ENCODE results near the gene SEC14L1.

Gene SEC14L1

DNA sequence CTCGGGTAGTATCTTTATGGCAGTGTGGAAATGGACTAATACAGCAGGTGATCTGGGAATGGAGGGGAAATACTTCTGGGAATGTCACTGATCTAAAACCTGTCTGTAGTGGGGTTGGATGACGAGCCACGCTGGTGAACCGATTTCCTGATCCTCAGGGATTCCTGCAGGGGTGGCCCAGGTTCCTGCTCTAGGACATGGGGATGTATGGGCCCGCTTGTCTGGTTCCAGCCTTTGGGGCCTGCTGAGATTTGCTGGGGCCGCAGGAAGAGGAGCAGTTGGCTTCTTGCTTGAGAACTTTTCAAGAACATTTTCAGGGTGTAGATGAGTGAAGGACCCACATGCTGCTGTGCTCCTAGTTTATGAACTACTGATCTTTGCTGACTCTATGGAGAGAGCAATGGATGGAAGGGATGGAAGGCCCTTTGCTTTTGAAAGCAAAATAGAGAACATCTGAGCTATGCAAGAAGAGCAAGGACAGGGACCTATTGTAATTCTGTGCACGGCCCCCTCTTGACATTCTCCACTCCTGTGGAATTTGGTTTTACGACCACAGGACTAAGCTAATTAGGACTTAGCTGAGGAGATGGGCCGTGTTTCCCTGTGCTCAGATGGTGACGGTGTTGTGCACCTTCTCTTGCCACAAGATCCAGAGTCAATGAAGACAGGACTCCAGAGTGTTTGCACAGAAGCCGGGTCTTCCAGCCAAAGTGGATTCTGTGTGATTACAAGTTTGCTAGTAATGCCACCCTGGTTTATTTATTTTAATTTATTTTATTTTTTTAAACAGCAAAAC is 90.5 kb downstream of the SEC14L1 start:
- Histone ChIP-seq H4K12ac (ENCODE audit: low read depth, low read length) (no peak overlapping the region), H4K91ac (ENCODE audit: low read depth, low read length) (no peak overlapping the region), H4K8ac (ENCODE audit: low read depth, low read length) (no peak overlapping the region), H3K4me3 (ENCODE audit: low read depth, low read length) (no peak overlapping the region), H3K14ac (ENCODE audit: low read length) (no peak overlapping the region), H3K4me1 (ENCODE audit: control insufficient read depth in 1 of 2, insufficient read depth in 2 of 2, low read length in 2 of 2) (no peaks in the 10 kb centered on the region), H3K9me3 (ENCODE audit: insufficient read depth, low read depth, low read length) (no peaks in the 10 kb centered on the region), H3K4me2 (ENCODE audit: low read length) (no peak overlapping the region), H3K79me2 (ENCODE audit: control insufficient read depth, insufficient read depth, low read length, poor library complexity) (no peaks in the 10 kb centered on the region), H3K23ac (ENCODE audit: low read length) (no peak overlapping the region), H2BK12ac (ENCODE audit: low read length) (no peak overlapping the region), H2BK120ac (ENCODE audit: insufficient read depth, low read length, poor library complexity) (no peak overlapping the region), H3K36me3 (ENCODE audit: control insufficient read depth in 1 of 2, insufficient read depth in 2 of 2, low read length in 2 of 2) (no peaks in the 10 kb centered on the region), H3K27me3 (ENCODE audit: insufficient read depth, low read length) (peaks cover 2% of the 10 kb centered on the region), H2AFZ (ENCODE audit: insufficient read depth, low read length, poor library complexity) (no peak overlapping the region), H2AK5ac (ENCODE audit: low read length) (no peak overlapping the region), H3K18ac (ENCODE audit: low read length) (no peak overlapping the region), H3K79me1 (ENCODE audit: low read length) (no peaks in the 10 kb centered on the region), H3K9ac (ENCODE audit: low read length) (no peak overlapping the region), H3K4ac (ENCODE audit: low read depth, low read length) (no peak overlapping the region), H3K27ac (ENCODE audit: low read depth, low read length) (no peak overlapping the region), H2BK5ac (ENCODE audit: low read depth, low read length, poor library complexity) (no peak overlapping the region)
- DNase-seq = no peak
- no CpG with 5 or more reads among the region's 11 CpGs for WGBS (ENCODE audit: extremely low coverage, insufficient coverage, insufficient read length)

DNA sequence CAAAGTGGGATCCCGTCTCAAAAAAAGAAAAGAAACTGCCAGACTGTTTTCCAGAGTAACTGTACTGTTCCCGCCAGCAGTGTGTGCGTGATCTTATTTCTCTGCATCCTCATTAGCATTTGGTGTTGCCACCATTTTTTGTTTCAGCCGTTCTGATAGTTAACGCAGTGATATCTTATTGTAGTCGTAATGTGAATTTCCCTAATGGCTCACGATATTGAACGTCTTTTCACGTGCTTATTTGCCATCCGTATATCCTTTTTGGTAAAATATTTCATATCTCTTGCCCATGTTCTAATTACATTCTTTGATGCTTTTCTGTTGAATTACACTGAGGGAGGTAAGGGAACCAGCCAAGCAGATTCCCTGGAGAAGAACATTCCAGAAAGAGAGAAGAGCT is 92.4 kb downstream of the SEC14L1 start:
- no CpG with 5 or more reads among the region's 10 CpGs for WGBS (ENCODE audit: extremely low coverage, insufficient coverage, insufficient read length)
- Histone ChIP-seq H3K36me3 (ENCODE audit: control insufficient read depth in 1 of 2, insufficient read depth in 2 of 2, low read length in 2 of 2) (no peaks in the 10 kb centered on the region), H3K4ac (ENCODE audit: low read depth, low read length) (no peak overlapping the region), H2BK12ac (ENCODE audit: low read length) (no peak overlapping the region), H3K79me1 (ENCODE audit: low read length) (no peaks in the 10 kb centered on the region), H3K4me2 (ENCODE audit: low read length) (no peak overlapping the region), H3K14ac (ENCODE audit: low read length) (no peak overlapping the region), H2AFZ (ENCODE audit: insufficient read depth, low read length, poor library complexity) (no peak overlapping the region), H3K18ac (ENCODE audit: low read length) (no peak overlapping the region), H4K12ac (ENCODE audit: low read depth, low read length) (no peak overlapping the region), H3K9ac (ENCODE audit: low read length) (no peak overlapping the region), H3K27ac (ENCODE audit: low read depth, low read length) (no peak overlapping the region), H2BK120ac (ENCODE audit: insufficient read depth, low read length, poor library complexity) (no peak overlapping the region), H3K27me3 (ENCODE audit: insufficient read depth, low read length) (peaks cover 2% of the 10 kb centered on the region), H4K91ac (ENCODE audit: low read depth, low read length) (no peak overlapping the region), H3K4me1 (ENCODE audit: control insufficient read depth in 1 of 2, insufficient read depth in 2 of 2, low read length in 2 of 2) (no peaks in the 10 kb centered on the region), H3K79me2 (ENCODE audit: control insufficient read depth, insufficient read depth, low read length, poor library complexity) (no peaks in the 10 kb centered on the region), H2BK5ac (ENCODE audit: low read depth, low read length, poor library complexity) (no peak overlapping the region), H3K23ac (ENCODE audit: low read length) (no peak overlapping the region), H3K9me3 (ENCODE audit: insufficient read depth, low read depth, low read length) (no peaks in the 10 kb centered on the region), H2AK5ac (ENCODE audit: low read length) (no peak overlapping the region), H4K8ac (ENCODE audit: low read depth, low read length) (no peak overlapping the region), H3K4me3 (ENCODE audit: low read depth, low read length) (no peak overlapping the region)
- DNase-seq = no peak

DNA sequence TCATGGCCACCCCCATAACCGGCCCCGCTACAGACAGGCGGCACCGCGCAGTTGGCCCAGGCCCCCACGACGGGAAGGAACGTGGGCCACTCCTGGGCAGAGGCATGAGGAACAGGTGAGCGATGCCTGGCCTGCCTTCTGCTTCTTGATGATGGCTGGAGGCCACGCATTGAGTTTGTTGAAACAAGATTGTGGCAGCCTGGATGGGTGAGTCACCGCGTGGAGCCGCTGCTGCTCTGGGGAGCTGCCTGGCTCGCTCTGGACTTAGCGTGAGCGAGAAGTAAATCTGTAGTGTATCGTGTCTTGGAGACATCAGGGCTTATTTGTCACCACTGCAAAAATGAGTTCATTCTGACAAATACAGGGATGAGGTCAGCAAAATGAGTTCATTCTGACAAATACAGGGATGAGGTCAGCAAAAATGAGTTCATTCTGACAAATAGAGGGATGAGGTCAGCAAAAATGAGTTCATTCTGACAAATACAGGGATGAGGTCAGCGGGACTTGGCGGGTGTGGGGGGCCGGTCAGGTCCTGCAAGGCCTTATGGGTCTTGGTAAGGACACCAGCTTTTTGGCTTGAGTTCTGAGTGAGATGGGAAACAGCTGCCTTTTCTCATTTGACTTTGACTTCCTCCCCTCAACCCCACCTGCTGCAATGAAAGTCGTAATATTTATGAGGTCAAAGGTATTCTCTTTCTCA is 93.0 kb downstream of the SEC14L1 start:
- Histone ChIP-seq H3K14ac (ENCODE audit: low read length) (no peak overlapping the region), H2BK12ac (ENCODE audit: low read length) (no peak overlapping the region), H3K9me3 (ENCODE audit: insufficient read depth, low read depth, low read length) (no peaks in the 10 kb centered on the region), H2AK5ac (ENCODE audit: low read length) (no peak overlapping the region), H3K23ac (ENCODE audit: low read length) (no peak overlapping the region), H3K27me3 (ENCODE audit: insufficient read depth, low read length) (peaks cover 2% of the 10 kb centered on the region), H3K4me2 (ENCODE audit: low read length) (no peak overlapping the region), H2AFZ (ENCODE audit: insufficient read depth, low read length, poor library complexity) (no peak overlapping the region), H4K91ac (ENCODE audit: low read depth, low read length) (no peak overlapping the region), H3K9ac (ENCODE audit: low read length) (no peak overlapping the region), H3K4me3 (ENCODE audit: low read depth, low read length) (no peak overlapping the region), H2BK120ac (ENCODE audit: insufficient read depth, low read length, poor library complexity) (no peak overlapping the region), H3K79me2 (ENCODE audit: control insufficient read depth, insufficient read depth, low read length, poor library complexity) (no peaks in the 10 kb centered on the region), H3K4ac (ENCODE audit: low read depth, low read length) (no peak overlapping the region), H4K8ac (ENCODE audit: low read depth, low read length) (no peak overlapping the region), H3K18ac (ENCODE audit: low read length) (no peak overlapping the region), H3K36me3 (ENCODE audit: control insufficient read depth in 1 of 2, insufficient read depth in 2 of 2, low read length in 2 of 2) (no peaks in the 10 kb centered on the region), H3K79me1 (ENCODE audit: low read length) (no peaks in the 10 kb centered on the region), H2BK5ac (ENCODE audit: low read depth, low read length, poor library complexity) (no peak overlapping the region), H3K4me1 (ENCODE audit: control insufficient read depth in 1 of 2, insufficient read depth in 2 of 2, low read length in 2 of 2) (no peaks in the 10 kb centered on the region), H3K27ac (ENCODE audit: low read depth, low read length) (no peak overlapping the region), H4K12ac (ENCODE audit: low read depth, low read length) (no peak overlapping the region)
- peak; percentile 79 to 87 for DNase-seq
- no CpG with 5 or more reads among the region's 21 CpGs for whole genome bisulfite sequencing (ENCODE audit: extremely low coverage, insufficient coverage, insufficient read length)

DNA sequence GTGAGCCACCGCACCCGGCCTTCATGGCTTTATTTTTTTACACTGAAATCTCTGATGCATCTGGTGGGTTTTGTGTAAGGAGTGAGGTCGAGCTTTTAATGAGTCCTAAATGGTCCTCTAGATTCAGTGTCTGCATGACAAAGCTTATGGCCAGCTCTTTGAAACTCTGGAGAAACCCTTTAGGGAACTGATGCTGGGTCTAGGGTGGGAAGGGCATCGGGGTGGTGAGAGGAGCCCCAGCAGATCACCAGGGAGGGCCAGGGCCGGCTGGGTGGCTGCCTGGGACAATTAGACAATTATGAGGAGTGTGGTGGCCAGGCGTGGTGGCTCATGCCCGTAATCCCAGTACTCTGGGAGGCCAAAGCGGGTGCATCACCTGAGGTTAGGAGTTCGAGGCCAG is 93.9 kb downstream of the SEC14L1 start:
- no peaks in the 10 kb centered on the region for H3K79me1 ChIP-seq (ENCODE audit: low read length)
- H3K4me3 ChIP-seq (ENCODE audit: low read depth, low read length) = no peak overlapping the region
- no peak overlapping the region for H3K18ac ChIP-seq (ENCODE audit: low read length)
- H3K4me2 ChIP-seq (ENCODE audit: low read length) = no peak overlapping the region
- H3K79me2 ChIP-seq (ENCODE audit: control insufficient read depth, insufficient read depth, low read length, poor library complexity) = no peaks in the 10 kb centered on the region
- H3K9ac ChIP-seq (ENCODE audit: low read length) = no peak overlapping the region
- H4K8ac ChIP-seq (ENCODE audit: low read depth, low read length) = no peak overlapping the region
- H3K27ac ChIP-seq (ENCODE audit: low read depth, low read length) = no peak overlapping the region
- WGBS (ENCODE audit: extremely low coverage, insufficient coverage, insufficient read length) = no CpG with 5 or more reads among the region's 9 CpGs
- no peak overlapping the region for H4K91ac ChIP-seq (ENCODE audit: low read depth, low read length)
- H2AK5ac ChIP-seq (ENCODE audit: low read length) = no peak overlapping the region
- no peaks in the 10 kb centered on the region for H3K4me1 ChIP-seq (ENCODE audit: control insufficient read depth in 1 of 2, insufficient read depth in 2 of 2, low read length in 2 of 2)
- H3K23ac ChIP-seq (ENCODE audit: low read length) = no peak overlapping the region
- H2BK12ac ChIP-seq (ENCODE audit: low read length) = no peak overlapping the region
- no peaks in the 10 kb centered on the region for H3K9me3 ChIP-seq (ENCODE audit: insufficient read depth, low read depth, low read length)
- H2BK5ac ChIP-seq (ENCODE audit: low read depth, low read length, poor library complexity) = no peak overlapping the region
- H3K27me3 ChIP-seq (ENCODE audit: insufficient read depth, low read length) = peaks cover 2% of the 10 kb centered on the region
- no peak overlapping the region for H3K4ac ChIP-seq (ENCODE audit: low read depth, low read length)
- H3K14ac ChIP-seq (ENCODE audit: low read length) = no peak overlapping the region
- H2AFZ ChIP-seq (ENCODE audit: insufficient read depth, low read length, poor library complexity) = no peak overlapping the region
- DNase-seq = no peak
- no peak overlapping the region for H4K12ac ChIP-seq (ENCODE audit: low read depth, low read length)
- H2BK120ac ChIP-seq (ENCODE audit: insufficient read depth, low read length, poor library complexity) = no peak overlapping the region
- H3K36me3 ChIP-seq (ENCODE audit: control insufficient read depth in 1 of 2, insufficient read depth in 2 of 2, low read length in 2 of 2) = no peaks in the 10 kb centered on the region

Measured in trophoblast cell (in vitro differentiated cells and primary cell).